GM12865 (cell line): ENCODE results near the gene ONECUT1.

ENCODE experiments used
- DNase-seq: peaks from one replicate; pipeline ENCODE4 v3.0.0; 2010; ENCODE audit warnings: low read depth
- H3K4me3 ChIP-seq: 2 replicates; pipeline ENCODE4 v1.5.1; 2011; ENCODE audit warnings: mild to moderate bottlenecking, low read depth, low read length, control low read depth
- CTCF ChIP-seq: IDR thresholded peaks from 2 replicates; pipeline ENCODE4 v1.5.1; 2011; ENCODE audit warnings: low read length, control low read depth, low read depth, inconsistent platforms; ENCODE audit not compliant: insufficient read depth; ENCODE audit errors: missing control alignments

ONECUT1 gene

GRCh38 chr15:52801748-52802085, 11.6 kb upstream of the ONECUT1 start:
- TF ChIP-seq CTCF = no peak
- H3K4me3 ChIP-seq = no peak overlapping the region
- no peak for DNase-seq

- no peak overlapping the region for H3K4me3 ChIP-seq
- no peak for TF ChIP-seq CTCF
- no peak for DNase-seq
Measured at GRCh38 chr15:52800828-52801747, 11.0 kb upstream of the ONECUT1 start.

GRCh38 chr15:52799145-52799811, 9.1 kb upstream of the ONECUT1 start:
- no peak for DNase-seq
- H3K4me3 ChIP-seq = no peak overlapping the region
- TF ChIP-seq CTCF = no peak

DNA sequence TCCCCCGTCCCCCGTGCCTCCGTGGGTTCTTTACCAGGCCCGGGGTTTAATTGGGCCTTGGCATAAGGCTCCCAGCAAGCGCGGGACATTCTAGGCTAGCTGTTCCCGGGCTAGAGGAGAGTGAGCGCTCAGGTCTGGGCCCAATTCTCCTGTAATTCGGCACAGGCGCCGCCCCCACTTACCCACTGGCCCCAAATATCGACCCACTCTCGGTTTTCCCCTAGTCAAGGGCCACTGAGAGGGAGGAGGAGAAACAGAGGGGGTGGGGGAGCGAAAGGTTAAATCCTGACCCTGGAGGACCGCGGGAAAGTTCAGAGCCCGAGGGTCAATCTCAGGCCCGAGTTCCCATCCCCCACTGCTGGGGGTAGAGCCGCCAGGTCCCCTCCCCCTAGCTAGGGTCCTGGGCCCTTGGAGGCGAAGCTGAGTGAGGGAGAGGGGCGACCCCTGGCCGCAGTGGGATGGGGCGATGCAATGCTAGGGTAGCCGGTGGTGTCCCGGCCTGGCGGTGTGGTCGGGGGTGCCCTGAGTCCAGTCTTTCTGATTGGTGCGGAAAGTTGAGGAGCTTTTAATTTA, 8.5 kb upstream of the ONECUT1 start:
- TF ChIP-seq CTCF = no peak
- no peak overlapping the region for H3K4me3 ChIP-seq
- no peak for DNase-seq

DNA sequence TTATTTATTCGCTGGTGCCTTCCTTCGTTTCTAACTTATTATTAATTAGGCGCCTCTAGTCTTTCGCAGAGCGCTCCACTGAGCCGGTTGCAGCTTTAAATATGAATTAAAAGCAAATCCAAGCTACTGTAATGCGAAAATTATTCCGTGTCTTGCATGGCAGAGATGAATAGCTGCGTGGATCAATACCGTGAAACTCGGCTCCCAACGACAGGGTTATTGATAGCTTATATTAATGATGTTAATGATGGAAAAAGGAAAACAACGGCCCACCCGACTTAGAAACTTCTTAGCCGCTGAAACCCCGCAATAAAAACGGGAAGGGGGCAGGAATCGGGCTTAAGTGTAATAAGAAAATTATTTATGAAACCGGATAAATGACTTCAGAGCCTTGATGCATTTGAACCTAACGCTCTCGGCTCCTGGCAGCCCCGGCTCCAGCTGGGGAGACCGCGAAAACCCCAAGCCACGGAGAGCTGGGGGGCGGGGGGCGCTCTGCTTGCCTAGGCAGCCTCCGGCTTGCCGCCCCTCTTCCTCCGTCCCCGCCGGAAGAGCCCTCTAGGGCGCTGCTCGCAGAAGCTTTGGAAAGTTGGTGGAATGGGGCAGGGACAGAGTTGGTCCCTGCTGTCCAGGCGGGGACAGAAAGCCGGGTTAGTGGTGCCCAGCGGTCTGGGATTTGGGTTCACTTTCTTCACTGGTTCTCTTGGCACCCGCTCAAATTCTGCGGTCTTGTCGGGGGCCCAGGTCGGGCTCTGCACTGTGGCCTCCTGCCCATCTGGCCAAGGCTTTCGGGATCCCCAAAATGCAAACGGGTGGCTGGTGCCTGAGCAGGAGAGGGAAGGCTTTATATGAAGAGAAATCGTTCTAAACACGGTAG, 7.7 kb upstream of the ONECUT1 start:
- H3K4me3 ChIP-seq = no peak overlapping the region
- no peak for TF ChIP-seq CTCF
- no peak for DNase-seq

DNA sequence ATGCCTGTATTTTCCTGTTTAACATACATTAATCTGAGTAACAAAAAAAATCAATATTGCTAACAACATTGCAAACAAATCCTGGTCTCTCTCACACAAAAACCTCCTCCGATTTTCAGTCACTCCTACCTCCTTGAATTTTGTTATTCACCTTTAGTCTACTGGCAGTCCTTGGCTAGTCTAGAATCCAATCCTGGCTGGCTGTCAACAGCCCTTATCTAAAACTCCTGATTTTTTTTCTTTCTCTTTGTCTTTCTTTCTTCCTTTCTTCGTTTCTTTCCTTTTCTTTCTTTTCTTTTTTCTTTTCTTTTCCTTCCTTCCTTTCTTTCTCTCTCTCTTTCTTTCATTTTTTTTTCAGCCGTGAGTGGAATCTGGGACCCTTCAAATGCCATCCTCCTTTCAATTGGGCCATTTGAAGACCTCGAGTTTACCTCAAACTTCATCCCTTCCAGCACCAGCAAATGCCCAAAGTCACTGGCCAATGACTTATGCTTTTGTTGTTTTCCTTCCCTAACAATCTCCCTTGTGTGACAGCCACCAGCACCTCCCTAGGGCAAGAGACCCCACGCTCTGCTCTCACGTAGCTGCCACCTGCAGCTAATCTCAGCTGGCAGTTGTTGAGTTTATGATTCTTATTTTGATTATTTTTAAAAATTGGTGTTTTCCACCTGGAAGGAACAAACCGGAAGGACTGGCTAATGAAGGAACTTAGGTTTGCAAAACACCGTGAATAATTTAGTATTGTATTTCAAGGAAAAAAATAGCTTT, 6.8 kb upstream of the ONECUT1 start:
- TF ChIP-seq CTCF = no peak
- DNase-seq = no peak
- H3K4me3 ChIP-seq = no peak overlapping the region
